Superior temporal gyrus (tissue), 1 donor: ENCODE data around the gene CADPS2.
"Not testable (repeated sequence)": the region's sequence is repeated elsewhere in the genome, so short reads cannot be mapped to it uniquely, and the experiment has no call there.

ENCODE experiments used
- DNase-seq: peaks from one replicate; pipeline ENCODE4 v3.0.0-alpha.2; 2016; ENCODE audit errors: extremely low spot score

The CADPS2 gene

DNA sequence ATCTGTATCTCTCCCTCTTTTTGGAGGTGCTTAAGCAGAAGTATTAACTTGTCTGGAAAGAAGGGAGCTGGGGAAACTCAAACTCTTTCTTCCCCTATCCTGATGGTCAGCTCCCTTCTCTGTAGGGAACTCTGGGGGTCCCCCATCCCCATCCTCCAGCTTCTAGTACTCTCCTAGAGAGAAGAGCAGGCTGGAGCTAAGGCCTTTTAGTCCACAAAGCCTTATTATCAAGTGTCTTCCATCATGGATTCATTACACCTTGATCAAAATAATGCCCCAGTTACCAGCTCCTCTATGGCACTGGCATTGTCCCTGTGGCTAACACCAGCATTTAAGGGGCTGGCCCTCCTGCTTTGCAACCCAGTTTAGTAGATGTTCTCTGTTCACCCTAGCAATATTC lies 35.7 kb downstream of the CADPS2 start:
- no peak for DNase-seq

DNA sequence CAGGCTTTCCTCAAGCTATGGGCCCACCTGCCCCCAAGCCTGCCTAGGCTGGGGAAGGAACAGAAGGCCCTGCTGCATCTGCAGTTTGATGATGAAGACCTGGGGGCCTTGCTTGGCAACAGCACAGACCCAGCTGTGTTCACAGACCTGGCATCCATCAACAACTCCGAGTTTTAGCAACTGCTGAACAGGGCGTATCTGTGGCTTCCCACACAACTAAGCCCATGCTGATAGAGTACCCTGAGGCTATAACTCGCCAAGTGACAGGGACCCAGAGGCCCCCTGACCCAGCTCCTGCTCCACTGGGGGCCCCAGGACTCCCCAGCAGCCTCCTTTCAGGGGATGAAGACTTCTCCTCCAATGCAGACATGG lies 36.3 kb downstream of the CADPS2 start:
- DNase-seq, result no peak

DNA sequence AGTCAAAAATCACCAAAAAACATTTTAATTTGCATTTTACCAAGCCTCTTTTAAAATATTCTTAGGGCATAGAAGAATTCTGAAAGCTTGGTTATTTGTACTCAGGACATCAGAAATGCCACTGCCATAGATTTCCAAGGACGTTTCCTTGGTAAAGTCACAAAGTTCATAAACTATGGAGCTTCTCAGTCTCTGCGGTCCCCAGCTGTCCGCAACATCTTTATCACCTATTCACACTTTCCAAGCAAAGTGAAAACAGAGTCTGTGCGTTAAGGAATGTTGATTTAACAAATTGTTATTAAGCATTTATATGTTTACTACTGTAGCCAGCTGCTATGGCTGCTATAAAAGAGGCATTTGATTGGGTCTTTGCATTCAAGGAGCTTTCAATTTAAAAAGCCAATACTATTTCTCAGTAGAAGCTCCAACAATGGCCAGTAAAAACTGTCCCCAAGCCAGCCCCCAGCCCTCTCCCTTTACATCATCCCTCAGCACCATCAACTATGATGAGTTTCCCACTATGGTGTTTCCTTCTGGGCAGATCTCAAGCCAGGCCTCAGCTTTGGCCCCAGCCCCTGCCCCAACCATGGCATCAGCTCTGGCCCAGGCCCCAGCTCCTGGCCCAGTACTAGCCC lies 36.8 kb downstream of the CADPS2 start:
- no peak for DNase-seq

- DNase-seq, result no peak
Observed at GRCh38 chr7:122847871-122848473, 38.3 kb downstream of the CADPS2 start.

- DNase-seq, result no peak
Observed at GRCh38 chr7:122846591-122846990, 39.7 kb downstream of the CADPS2 start.

DNA sequence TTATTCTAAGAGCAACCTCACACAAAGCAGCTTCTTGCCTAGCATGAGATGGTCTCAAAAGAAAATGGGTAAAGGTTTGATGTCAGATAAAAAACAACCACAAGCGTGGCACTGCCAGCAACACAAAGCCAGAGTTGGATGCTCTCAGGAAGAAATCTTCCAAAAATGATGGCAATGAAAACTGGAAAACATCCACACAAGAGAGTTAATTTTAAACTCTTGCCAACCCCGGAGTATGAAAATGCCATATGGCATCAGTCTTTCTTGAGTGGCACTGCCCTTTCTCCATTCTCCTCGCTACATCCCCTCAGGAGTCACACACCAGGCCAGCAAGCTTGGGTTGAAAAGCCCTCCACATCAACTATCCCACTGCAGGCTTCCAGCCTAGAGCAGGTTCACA lies 41.0 kb downstream of the CADPS2 start:
- no peak for DNase-seq

DNA sequence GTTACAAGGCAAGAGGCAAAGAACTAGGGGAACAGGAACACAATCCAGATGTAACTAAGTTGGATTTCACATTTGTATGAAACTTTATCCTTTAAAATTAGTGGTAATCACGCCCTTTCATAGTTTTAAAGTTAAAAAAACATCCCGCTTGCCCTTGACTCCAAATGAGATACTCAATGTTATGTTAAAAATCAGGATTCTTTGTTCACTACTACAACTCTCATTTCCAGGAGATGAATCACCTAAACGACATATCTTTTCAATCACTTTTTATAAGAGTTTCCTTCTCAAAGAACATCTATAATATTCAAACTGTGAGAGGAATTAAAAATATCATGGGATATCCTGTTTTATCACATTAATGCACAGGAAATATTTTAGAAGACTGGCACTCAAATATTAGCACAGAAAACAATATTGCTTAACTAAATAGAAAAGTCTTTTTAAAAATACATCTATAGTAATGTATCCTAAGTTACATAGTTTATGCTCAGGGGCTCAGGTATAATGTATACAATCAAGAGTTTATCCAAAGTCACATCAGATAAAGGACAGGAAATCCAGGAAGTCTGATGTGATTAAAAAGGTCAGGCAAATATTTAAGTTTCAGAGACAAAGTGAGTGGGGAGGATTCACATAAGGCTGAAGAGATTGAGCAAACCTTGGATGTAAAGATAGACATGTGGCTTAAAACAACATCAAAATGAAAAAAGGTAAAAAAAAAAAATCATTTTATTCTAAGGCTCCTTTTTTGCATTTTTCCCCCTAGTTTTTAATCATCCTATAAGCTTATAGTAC lies 41.9 kb downstream of the CADPS2 start:
- DNase-seq, result no peak

DNA sequence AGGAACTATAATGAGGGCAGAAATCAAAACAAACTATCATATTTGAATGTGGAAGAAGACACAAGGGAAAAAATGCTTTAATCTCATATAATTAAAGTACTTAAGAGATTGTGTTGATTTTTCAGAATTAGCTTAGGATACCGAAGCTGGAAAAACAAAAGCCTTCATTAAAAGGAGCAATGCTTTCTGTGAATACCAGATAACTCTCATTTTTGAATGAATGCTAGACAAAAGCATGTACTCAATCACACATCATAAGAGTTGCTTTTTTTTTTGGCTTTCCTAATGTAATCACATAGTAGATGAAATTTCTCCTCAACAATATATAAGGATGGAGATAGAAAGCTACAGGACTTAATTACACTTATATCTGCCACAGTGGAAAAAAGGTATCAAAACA lies 43.3 kb downstream of the CADPS2 start:
- DNase-seq, result no peak

GRCh38 chr7:122836286-122836685 lies 50.0 kb downstream of the CADPS2 start:
- not testable (repeated sequence) for DNase-seq

- DNase-seq, result not testable (repeated sequence)
Observed at GRCh38 chr7:122834571-122834942, 51.7 kb downstream of the CADPS2 start.

- no peak for DNase-seq
Observed at GRCh38 chr7:122833888-122834570, 52.2 kb downstream of the CADPS2 start.

DNA sequence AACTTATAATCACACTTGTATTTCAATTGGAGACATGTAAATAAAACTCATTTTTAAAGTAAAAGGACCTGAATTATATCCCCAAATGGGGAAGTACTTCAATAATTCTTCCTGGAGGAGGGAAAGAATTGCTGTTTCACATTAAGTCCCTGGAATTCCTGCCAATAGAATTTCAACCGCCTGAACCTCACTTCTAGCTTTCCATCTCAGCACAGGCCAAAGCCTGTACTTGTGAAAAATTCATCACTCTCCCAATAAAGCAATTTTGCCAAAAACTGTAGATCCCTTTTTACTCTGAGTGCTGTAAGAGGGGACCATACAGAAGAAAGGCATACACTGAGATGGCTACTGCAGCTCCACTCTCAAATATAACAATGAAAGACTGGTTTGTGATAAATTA lies 54.8 kb downstream of the CADPS2 start:
- DNase-seq, result no peak

DNA sequence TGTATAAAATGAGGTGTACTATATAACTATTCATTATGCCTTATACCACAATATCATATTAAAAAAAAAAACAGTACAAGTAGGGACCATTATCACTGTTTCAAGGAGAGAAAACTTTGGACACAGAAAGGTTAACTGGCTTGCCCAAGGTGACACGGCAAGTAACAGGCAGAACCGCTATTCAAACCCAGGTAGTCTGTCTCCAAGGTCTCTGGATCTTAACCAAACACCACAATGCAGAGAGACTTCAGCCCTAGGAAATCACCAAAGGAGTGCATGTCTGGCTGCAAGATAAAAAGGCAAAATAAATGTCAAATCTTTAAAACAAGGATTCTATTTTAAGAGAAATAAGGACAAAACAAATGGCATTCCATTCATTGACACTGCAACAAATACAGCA lies 56.3 kb downstream of the CADPS2 start:
- no peak for DNase-seq

DNA sequence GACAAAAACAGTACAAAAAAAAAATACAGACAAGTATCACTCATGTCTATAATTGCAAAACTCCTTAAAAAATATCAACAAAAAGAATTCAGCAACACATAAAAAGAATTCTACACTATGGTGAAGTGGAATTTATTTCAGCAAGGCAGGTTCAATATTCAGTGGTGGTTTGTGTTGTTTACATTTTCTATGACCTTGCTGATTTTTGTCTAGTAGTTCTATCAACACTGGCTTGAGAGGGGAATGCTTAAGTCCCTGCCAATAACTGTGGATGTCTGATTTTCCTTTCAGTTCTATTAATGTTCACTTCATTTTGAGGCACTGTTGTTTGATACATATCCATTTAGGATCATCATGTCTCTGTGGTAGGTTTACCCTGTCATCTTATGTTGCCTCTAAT lies 58.5 kb downstream of the CADPS2 start:
- no peak for DNase-seq

DNA sequence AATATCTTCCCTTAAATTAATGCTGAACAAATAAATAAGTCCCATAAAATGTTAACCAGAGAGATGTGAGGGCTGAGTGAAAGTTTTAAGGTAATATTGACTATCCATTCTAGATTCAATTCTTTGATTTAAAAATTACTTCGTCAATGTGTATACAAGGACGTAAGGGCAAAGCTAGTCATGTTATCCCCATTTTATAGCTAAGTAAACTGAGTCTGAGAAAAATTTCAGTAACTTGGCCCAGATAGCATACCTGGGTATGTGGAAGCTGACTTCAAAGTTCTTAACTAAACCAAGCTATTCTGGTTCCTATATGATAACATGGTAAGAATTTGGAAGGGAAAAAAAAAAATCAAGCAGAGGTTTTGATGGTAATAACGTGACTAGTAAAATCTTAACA lies 72.4 kb downstream of the CADPS2 start:
- DNase-seq, result no peak

GRCh38 chr7:122803851-122804250 lies 82.4 kb downstream of the CADPS2 start:
- DNase-seq, result no peak

DNA sequence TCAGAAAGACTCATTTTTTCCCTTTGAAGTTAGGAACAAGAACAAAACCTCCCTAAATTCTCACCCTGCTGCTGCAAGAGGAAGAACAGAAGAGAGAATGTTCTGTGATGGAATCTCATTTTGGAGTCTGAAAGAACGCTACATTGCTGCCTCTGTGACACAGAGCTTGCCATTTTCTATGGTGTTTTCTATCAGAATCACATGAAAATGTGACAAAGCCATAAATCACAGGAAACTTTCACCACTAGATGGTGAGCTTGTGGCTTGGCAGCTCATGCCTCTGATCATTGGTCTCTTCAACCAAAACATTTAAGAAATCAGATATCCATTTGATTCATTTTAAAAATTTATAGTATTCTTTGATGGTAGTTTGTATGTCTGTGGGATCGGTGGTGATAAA lies 82.9 kb downstream of the CADPS2 start:
- DNase-seq, result peak; percentile 85

- DNase-seq, result peak; percentile 24
Observed at GRCh38 chr7:122802301-122802751, 83.9 kb downstream of the CADPS2 start.

- DNase-seq, result no peak
Observed at GRCh38 chr7:122791959-122792545, 94.2 kb downstream of the CADPS2 start.

DNA sequence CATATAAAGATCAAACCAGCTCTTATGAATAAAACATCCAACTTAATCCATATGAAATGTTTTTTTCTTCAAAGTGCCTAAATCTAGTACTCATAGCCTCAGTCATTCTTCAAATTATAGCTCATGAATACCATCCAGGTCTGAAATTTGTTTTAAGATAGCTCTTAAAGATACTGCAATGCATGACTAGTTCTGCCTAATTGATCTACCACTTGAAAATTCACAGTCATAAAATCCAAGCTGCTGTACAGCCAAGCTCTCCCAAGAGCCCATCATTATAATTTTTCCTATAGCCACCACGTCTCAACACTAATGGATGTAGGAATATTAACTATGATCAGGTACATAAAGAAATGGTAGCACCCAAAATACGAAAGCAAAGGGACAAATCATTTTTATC lies 95.7 kb downstream of the CADPS2 start:
- no peak for DNase-seq

- DNase-seq, result no peak
Observed at GRCh38 chr7:122790132-122790531, 96.1 kb downstream of the CADPS2 start.

DNA sequence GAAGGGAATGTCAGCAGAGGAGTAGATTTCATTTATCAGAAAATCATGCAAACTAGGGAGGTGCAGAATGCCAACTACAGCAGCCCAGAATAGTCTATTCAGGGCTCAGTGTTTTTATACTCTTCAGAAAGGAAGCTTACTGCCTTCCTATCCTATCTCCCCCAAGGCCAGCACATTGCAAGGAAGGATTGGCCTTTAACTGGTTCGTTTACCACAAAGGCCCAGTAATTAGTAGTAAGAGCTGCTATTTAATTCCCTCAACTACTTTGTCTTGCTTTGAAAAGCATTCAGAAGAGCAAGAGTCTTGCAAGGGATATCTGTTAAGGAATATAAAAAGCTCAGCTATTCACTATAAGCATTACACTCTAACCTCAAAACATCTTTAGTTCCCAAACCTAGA lies 97.1 kb downstream of the CADPS2 start:
- no peak for DNase-seq
